Caco-2 (cell line): ENCODE results near the gene XIRP2. TPM values are rescaled to one million over a fixed set of nuclear protein-coding genes. Genes with fewer than 3 reads are reported as not detected.

Experiments used
- BruUV-seq: library from RNA; stranded (reverse); fragments of 400-500 nt; replicated peaks from 2 replicates; lab custom pipeline; 2021; lab: Mats Ljungman, UMichigan
- CTCF ChIA-PET: fragments of 300-600 bp; sonication (Branson Sonifier 250); formaldehyde crosslinking; loops from one replicate; lab custom pipeline; 2022; ENCODE audit warnings: antibody characterized with exemption; lab: Charles Lee
- POLR2A ChIA-PET: fragments of 300-600 bp; sonication (Branson Sonifier 250); formaldehyde crosslinking; loops from one replicate; lab custom pipeline; 2022; ENCODE audit warnings: antibody characterized with exemption; lab: Charles Lee
- DNase-seq, 2 experiments: peaks; one replicate each; pipeline versions ENCODE4 v3.0.0 to v3.0.0-alpha.2; 2020 to 2022
- H3K27me3 ChIP-seq: replicated peaks from 2 replicates; pipeline ENCODE4 v1.6.0; 2011; ENCODE audit warnings: low read length; ENCODE audit not compliant: control insufficient read depth, insufficient read depth
- H3K36me3 ChIP-seq: 2 replicates; pipeline ENCODE4 v1.5.1; 2011; ENCODE audit warnings: low read length; ENCODE audit not compliant: control insufficient read depth, insufficient read depth
- H3K4me1 ChIP-seq: fragments of 250-450 bp; sonication (Bioruptor Pico); 2 replicates; pipeline ENCODE4 v1.5.1; 2020; ENCODE audit warnings: mild to moderate bottlenecking
- H3K4me3 ChIP-seq: 2 replicates; pipeline ENCODE4 v1.5.1; 2011; ENCODE audit warnings: low read depth, mild to moderate bottlenecking, control low read depth, low read length
- H3K9me3 ChIP-seq: fragments of 250-450 bp; sonication (Bioruptor Pico); 2 replicates; pipeline ENCODE4 v1.5.1; 2020; ENCODE audit warnings: mild to moderate bottlenecking, moderate library complexity
- H3K27ac Mint-ChIP-seq: one replicate; pipeline ENCODE4 v1.8.0; 2022; ENCODE audit warnings: mixed read lengths; ENCODE audit not compliant: unreplicated experiment
- H3K27me3 Mint-ChIP-seq: one replicate; pipeline ENCODE4 v1.8.0; 2022; ENCODE audit warnings: mixed read lengths; ENCODE audit not compliant: insufficient read depth, unreplicated experiment
- H3K36me3 Mint-ChIP-seq: one replicate; pipeline ENCODE4 v1.8.0; 2022; ENCODE audit warnings: mild to moderate bottlenecking, mixed read lengths; ENCODE audit not compliant: insufficient read depth, unreplicated experiment
- H3K4me1 Mint-ChIP-seq: one replicate; pipeline ENCODE4 v1.8.0; 2022; ENCODE audit warnings: low read depth, mixed read lengths; ENCODE audit not compliant: unreplicated experiment
- H3K4me3 Mint-ChIP-seq: one replicate; pipeline ENCODE4 v1.8.0; 2022; ENCODE audit warnings: mild to moderate bottlenecking, moderate library complexity, mixed read lengths; ENCODE audit not compliant: unreplicated experiment
- H3K9me3 Mint-ChIP-seq: one replicate; pipeline ENCODE4 v1.8.0; 2022; ENCODE audit warnings: mixed read lengths; ENCODE audit not compliant: unreplicated experiment
- CTCF ChIP-seq, 2 experiments: fragments of 200-600 bp in 1 of 2; IDR thresholded peaks; 1 replicate in 1 of 2; 2 replicates in 1 of 2; pipeline versions ENCODE4 v1.5.1 to v1.8.0; 2011 to 2022; ENCODE audit warnings: antibody characterized with exemption in 1 of 2, control low read depth in 1 of 2, inconsistent platforms in 1 of 2, low read depth in 1 of 2, low read length in 1 of 2, mild to moderate bottlenecking in 1 of 2, moderate library complexity in 1 of 2; ENCODE audit not compliant: insufficient read depth in 1 of 2, severe bottlenecking in 1 of 2, unreplicated experiment in 1 of 2
- intact Hi-C: fragments of 100-400 bp; cut with micrococcal nuclease; formaldehyde crosslinking; loops from one replicate; pipeline ENCODE4 v1.10.0; 2022; ENCODE audit not compliant: unreplicated experiment
- total RNA-seq: library from RNA; stranded (reverse); gene quantifications from 2 replicates; pipeline ENCODE4 v1.2.3, GENCODE V29; 2022

The XIRP2 gene
- total RNA-seq, 1 experiment from 2014 or later = not detected

DNA sequence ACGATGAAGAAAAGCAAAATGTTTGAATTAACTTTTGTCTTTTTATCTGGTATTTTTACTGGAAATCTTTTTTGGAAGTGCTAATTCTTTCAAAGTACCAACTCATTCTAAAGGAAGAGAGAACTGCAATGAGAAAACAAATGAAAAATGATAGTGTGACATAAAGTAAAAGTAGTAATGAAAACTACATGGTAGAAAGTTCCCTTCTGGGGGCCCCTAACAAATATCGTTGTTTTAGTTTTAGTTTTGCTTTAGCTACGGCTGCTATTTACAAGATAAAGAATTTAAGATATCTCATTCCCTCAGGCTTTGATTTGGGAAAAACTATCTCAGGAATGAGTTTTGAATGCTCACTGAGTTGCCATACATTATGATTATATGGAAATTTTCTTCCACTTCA, 161.4 kb downstream of the XIRP2 start:
- Histone ChIP-seq H3K4me1 (no peaks in the 10 kb centered on the region), H3K4me3 (no peak overlapping the region), H3K27me3 (no peaks in the 10 kb centered on the region), H3K9me3 (no peaks in the 10 kb centered on the region), H3K36me3 (no peaks in the 10 kb centered on the region)
- POLR2A ChIA-PET = no interaction called here
- no peak for DNase-seq
- Mint-ChIP-seq H3K36me3 (no peaks in the 10 kb centered on the region), H3K4me3 (no peak overlapping the region), H3K27ac (no peak overlapping the region), H3K27me3 (no peaks in the 10 kb centered on the region), H3K9me3 (no peaks in the 10 kb centered on the region), H3K4me1 (no peaks in the 10 kb centered on the region)
- intact Hi-C loops = no loop called here
- no TSS peak for BruUV-seq
- CTCF ChIA-PET = no interaction called here
- TF ChIP-seq CTCF (IDR thresholded peaks at IDR 0.05; ENCODE audit: insufficient read depth in 1 of 2, low read depth in 1 of 2, low read length in 1 of 2, severe bottlenecking in 1 of 2, unreplicated experiment in 1 of 2) = no peak

DNA sequence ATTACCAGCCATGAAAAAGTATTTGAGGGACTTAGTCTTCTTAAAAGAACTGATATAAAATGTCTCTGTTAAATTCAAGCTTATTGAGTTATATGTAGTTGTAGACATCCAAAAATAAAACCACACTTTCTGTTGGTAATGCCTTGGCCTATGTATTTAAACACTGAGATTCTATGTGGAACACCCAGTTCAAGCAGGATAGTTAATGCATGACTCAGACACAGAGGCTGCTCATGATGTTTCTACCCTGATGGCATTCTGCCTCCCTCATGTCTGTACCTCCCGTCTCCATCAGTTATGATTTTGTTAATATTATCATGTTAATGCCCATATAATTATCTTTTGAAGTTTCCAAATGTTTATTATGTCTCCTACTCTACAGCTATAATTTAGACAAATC, 164.5 kb downstream of the XIRP2 start:
- Histone ChIP-seq H3K36me3 (no peaks in the 10 kb centered on the region), H3K27me3 (no peaks in the 10 kb centered on the region), H3K4me3 (no peak overlapping the region), H3K9me3 (no peaks in the 10 kb centered on the region), H3K4me1 (no peaks in the 10 kb centered on the region)
- H3K4me3 Mint-ChIP-seq = no peak overlapping the region
- no peaks in the 10 kb centered on the region for H3K27me3 Mint-ChIP-seq
- no peak for TF ChIP-seq CTCF (IDR thresholded peaks at IDR 0.05; ENCODE audit: insufficient read depth in 1 of 2, low read depth in 1 of 2, low read length in 1 of 2, severe bottlenecking in 1 of 2, unreplicated experiment in 1 of 2)
- no peak overlapping the region for H3K27ac Mint-ChIP-seq
- no peaks in the 10 kb centered on the region for H3K9me3 Mint-ChIP-seq
- ChIA-PET POLR2A (no interaction called here), CTCF (no interaction called here)
- intact Hi-C loops = no loop called here
- no peaks in the 10 kb centered on the region for H3K36me3 Mint-ChIP-seq
- no peak for DNase-seq
- BruUV-seq = no TSS peak
- no peaks in the 10 kb centered on the region for H3K4me1 Mint-ChIP-seq

DNA sequence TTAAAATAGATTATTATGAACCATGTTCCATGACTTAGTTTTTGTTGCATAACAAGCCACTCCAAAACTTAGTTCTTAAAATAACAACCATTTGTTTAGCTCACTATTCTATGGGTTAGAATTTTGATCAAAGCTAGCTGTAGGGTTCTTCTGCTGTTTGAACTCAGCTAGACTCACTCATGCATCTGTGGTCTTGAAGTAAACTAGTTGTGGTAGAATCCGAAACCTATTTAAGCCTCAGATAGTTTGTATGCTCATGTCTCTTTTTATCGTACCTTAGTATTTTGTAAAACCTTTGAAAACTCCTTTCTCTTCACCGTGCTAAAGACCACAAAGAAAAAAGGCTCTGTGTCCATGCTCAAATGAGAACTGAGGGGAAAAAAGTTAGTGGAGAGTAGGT, 166.6 kb downstream of the XIRP2 start:
- no peak for TF ChIP-seq CTCF (IDR thresholded peaks at IDR 0.05; ENCODE audit: insufficient read depth in 1 of 2, low read depth in 1 of 2, low read length in 1 of 2, severe bottlenecking in 1 of 2, unreplicated experiment in 1 of 2)
- Mint-ChIP-seq H3K4me1 (no peaks in the 10 kb centered on the region), H3K27me3 (no peaks in the 10 kb centered on the region), H3K36me3 (no peaks in the 10 kb centered on the region), H3K27ac (no peak overlapping the region), H3K4me3 (no peak overlapping the region), H3K9me3 (no peaks in the 10 kb centered on the region)
- H3K27me3 ChIP-seq = no peaks in the 10 kb centered on the region
- no peak overlapping the region for H3K4me3 ChIP-seq
- intact Hi-C loops = no loop called here
- DNase-seq = no peak
- BruUV-seq = no TSS peak
- CTCF ChIA-PET = no interaction called here
- H3K4me1 ChIP-seq = no peaks in the 10 kb centered on the region
- POLR2A ChIA-PET = no interaction called here
- H3K9me3 ChIP-seq = no peaks in the 10 kb centered on the region
- no peaks in the 10 kb centered on the region for H3K36me3 ChIP-seq
